Measurements from ENCODE around the gene RAMP3.

Gene RAMP3

DNA sequence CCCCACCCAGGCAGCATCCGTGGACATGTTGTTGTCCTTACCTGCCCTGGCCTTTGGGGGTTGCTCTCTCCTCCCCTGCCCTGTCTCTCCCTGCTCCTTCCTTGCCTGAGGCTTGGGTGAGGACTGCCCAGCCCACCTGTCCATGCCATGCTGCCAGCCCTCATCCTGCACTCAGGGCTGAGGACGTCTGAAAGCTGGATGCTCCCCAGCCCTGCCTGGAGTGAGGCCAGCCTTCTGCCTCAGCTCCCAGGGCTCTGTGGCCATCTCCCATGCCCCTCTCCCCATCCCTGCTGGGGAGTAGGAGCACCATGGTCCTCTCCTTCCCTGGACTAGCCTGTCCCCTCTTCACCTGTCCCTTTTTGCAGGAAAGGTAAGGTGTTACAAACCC lies 68.4 kb downstream of the RAMP3 start:
- H3K4me1 ChIP-seq (ENCODE audit: insufficient read depth, low read length, poor library complexity, severe bottlenecking): no peaks in the 10 kb centered on the region
- no peak overlapping the region for H3K4me2 ChIP-seq (ENCODE audit: low read depth, low read length, poor library complexity, severe bottlenecking)
- no peaks in the 10 kb centered on the region for H3F3A ChIP-seq (ENCODE audit: low read depth)
- H3K9ac ChIP-seq (ENCODE audit: low read depth, low read length, poor library complexity, severe bottlenecking): no peak overlapping the region
- no peaks in the 10 kb centered on the region for H3K36me3 ChIP-seq (ENCODE audit: insufficient read depth, low read length)
- no peak for TF ChIP-seq EZH2phosphoT487 (IDR thresholded peaks at IDR 0.05; ENCODE audit: borderline replicate concordance)
- TF ChIP-seq, protein P1, sequence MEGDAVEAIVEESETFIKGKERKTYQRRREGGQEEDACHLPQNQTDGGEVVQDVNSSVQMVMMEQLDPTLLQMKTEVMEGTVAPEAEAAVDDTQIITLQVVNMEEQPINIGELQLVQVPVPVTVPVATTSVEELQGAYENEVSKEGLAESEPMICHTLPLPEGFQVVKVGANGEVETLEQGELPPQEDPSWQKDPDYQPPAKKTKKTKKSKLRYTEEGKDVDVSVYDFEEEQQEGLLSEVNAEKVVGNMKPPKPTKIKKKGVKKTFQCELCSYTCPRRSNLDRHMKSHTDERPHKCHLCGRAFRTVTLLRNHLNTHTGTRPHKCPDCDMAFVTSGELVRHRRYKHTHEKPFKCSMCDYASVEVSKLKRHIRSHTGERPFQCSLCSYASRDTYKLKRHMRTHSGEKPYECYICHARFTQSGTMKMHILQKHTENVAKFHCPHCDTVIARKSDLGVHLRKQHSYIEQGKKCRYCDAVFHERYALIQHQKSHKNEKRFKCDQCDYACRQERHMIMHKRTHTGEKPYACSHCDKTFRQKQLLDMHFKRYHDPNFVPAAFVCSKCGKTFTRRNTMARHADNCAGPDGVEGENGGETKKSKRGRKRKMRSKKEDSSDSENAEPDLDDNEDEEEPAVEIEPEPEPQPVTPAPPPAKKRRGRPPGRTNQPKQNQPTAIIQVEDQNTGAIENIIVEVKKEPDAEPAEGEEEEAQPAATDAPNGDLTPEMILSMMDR (conservative IDR thresholded peaks at IDR 0.05; ENCODE audit: low read length): no peak
- H3K79me2 ChIP-seq (ENCODE audit: insufficient read depth, low read length): no peaks in the 10 kb centered on the region
- no peaks in the 10 kb centered on the region for H3K9me2 ChIP-seq (replicated peaks; ENCODE audit: low read depth, low read length)
- no peak overlapping the region for H3K4me3 ChIP-seq (ENCODE audit: low read length, poor library complexity, severe bottlenecking)
- no peaks in the 10 kb centered on the region for H3K27me3 ChIP-seq (ENCODE audit: insufficient read depth, low read length, poor library complexity, severe bottlenecking)
- H4K20me1 ChIP-seq (ENCODE audit: insufficient read depth, low read length, poor library complexity, severe bottlenecking): no peaks in the 10 kb centered on the region
- H2AFZ ChIP-seq (ENCODE audit: low read length): no peak overlapping the region
- H3K9me3 ChIP-seq (ENCODE audit: insufficient read depth, low read depth, low read length): no peaks in the 10 kb centered on the region

DNA sequence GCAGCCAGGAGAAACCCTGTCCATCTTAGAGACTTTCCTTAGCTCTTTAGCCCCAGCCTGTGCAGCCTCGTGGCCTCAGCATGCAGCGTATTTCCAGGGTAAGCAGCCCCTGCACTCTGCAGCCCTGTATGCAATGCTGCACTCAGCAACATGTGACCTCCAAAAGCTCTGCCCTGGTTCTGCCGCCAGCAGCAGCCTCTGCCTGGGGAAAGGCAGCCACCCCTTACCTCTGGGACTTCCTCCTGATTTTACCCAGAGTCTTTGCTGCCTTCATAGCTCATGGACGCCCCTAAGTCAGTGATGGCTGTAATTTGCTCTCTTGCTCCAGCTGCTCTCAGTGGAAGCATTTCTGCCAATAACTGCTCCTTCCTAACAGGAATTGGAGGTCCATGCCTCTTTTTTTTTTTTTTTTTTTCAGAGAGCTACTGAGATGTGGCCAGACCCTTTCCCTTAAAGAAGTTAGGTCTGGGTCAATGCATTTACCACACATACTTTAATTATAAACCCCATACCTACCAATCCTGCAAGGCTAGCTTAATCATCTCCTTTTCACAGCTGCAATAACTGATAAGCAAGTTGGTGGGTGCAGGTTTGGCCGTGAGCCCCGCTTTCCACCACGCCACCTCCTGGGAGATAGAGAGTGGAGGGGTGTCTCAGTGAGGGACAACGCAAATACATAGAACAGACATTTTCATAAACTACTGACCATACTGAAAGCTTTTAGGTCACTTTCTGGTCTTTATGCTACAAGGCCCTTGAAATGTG lies 71.7 kb downstream of the RAMP3 start:
- H3K36me3 ChIP-seq (ENCODE audit: insufficient read depth, low read length): no peaks in the 10 kb centered on the region
- no peaks in the 10 kb centered on the region for H3K79me2 ChIP-seq (ENCODE audit: insufficient read depth, low read length)
- TF ChIP-seq EZH2phosphoT487 (IDR thresholded peaks at IDR 0.05; ENCODE audit: borderline replicate concordance): no peak
- TF ChIP-seq, protein P1 (conservative IDR thresholded peaks at IDR 0.05; ENCODE audit: low read length): no peak
- no peak overlapping the region for H3K4me2 ChIP-seq (ENCODE audit: low read depth, low read length, poor library complexity, severe bottlenecking)
- no peaks in the 10 kb centered on the region for H4K20me1 ChIP-seq (ENCODE audit: insufficient read depth, low read length, poor library complexity, severe bottlenecking)
- no peaks in the 10 kb centered on the region for H3F3A ChIP-seq (ENCODE audit: low read depth)
- no peak overlapping the region for H2AFZ ChIP-seq (ENCODE audit: low read length)
- no peaks in the 10 kb centered on the region for H3K9me2 ChIP-seq (replicated peaks; ENCODE audit: low read depth, low read length)
- H3K9me3 ChIP-seq (ENCODE audit: insufficient read depth, low read depth, low read length): no peaks in the 10 kb centered on the region
- no peaks in the 10 kb centered on the region for H3K4me1 ChIP-seq (ENCODE audit: insufficient read depth, low read length, poor library complexity, severe bottlenecking)
- no peak overlapping the region for H3K4me3 ChIP-seq (ENCODE audit: low read length, poor library complexity, severe bottlenecking)
- no peaks in the 10 kb centered on the region for H3K27me3 ChIP-seq (ENCODE audit: insufficient read depth, low read length, poor library complexity, severe bottlenecking)
- H3K9ac ChIP-seq (ENCODE audit: low read depth, low read length, poor library complexity, severe bottlenecking): no peak overlapping the region

DNA sequence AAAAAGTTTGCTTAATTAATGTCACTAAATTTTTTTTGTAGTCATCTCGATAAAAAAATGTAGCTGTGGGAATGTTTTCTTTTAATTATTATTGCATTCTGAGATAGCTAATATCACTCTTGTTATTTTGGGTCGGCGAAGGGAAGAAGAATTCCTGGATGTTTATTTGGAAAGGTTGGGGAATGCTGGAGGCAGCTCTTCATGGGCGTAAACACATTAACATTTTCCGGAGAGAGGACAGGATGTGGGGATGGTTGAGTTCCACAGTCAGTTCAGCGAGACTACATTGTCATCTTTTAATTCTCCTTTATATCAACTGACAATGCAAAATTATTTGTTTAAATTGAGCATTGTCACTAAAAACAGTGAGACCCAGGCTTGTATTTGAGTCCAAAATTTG lies 72.5 kb downstream of the RAMP3 start:
- H3F3A ChIP-seq (ENCODE audit: low read depth): no peaks in the 10 kb centered on the region
- no peak overlapping the region for H2AFZ ChIP-seq (ENCODE audit: low read length)
- H3K9me3 ChIP-seq (ENCODE audit: insufficient read depth, low read depth, low read length): no peaks in the 10 kb centered on the region
- H3K79me2 ChIP-seq (ENCODE audit: insufficient read depth, low read length): no peaks in the 10 kb centered on the region
- H3K36me3 ChIP-seq (ENCODE audit: insufficient read depth, low read length): no peaks in the 10 kb centered on the region
- H3K27me3 ChIP-seq (ENCODE audit: insufficient read depth, low read length, poor library complexity, severe bottlenecking): no peaks in the 10 kb centered on the region
- H4K20me1 ChIP-seq (ENCODE audit: insufficient read depth, low read length, poor library complexity, severe bottlenecking): no peaks in the 10 kb centered on the region
- TF ChIP-seq EZH2phosphoT487 (IDR thresholded peaks at IDR 0.05; ENCODE audit: borderline replicate concordance): no peak
- TF ChIP-seq, protein P1 (conservative IDR thresholded peaks at IDR 0.05; ENCODE audit: low read length): no peak
- no peaks in the 10 kb centered on the region for H3K4me1 ChIP-seq (ENCODE audit: insufficient read depth, low read length, poor library complexity, severe bottlenecking)
- no peak overlapping the region for H3K4me2 ChIP-seq (ENCODE audit: low read depth, low read length, poor library complexity, severe bottlenecking)
- no peak overlapping the region for H3K9ac ChIP-seq (ENCODE audit: low read depth, low read length, poor library complexity, severe bottlenecking)
- no peak overlapping the region for H3K4me3 ChIP-seq (ENCODE audit: low read length, poor library complexity, severe bottlenecking)
- no peaks in the 10 kb centered on the region for H3K9me2 ChIP-seq (replicated peaks; ENCODE audit: low read depth, low read length)

Data from Loucy (cell line).